ENCODE results near the gene SRCAP.
A peak's percentile ranks its signal among the peaks of the same experiment; 100 is the strongest.

SRCAP gene

GRCh38 chr16:30760577-30761426 is 61.8 kb downstream of the SRCAP start:
- no peak for DNase-seq

DNA sequence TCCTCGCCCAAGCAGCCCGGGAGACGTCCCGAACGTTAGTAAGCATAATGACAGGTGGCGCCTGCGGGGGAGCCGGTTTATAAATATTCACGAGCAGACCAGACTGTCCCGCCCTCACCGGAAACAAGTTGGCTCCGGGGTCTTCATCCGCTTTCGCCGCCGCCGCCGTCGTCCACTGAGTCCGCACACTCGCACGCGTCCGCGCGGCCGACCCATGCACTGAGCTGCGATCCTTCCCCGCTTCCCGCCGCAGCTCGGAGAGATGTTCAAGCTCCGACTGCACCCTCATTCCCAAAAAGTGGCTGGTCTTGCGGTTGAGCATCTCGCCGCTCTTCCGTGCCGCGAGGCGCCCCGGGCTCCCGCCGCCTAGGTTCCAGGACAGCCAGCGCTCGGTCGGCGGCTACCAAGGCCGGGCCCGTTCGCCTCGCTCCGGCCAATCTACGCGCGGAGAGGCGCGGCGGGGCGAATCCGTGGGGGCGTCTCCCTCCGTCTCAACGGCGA is 62.5 kb downstream of the SRCAP start:
- peak; percentile 32 for DNase-seq

DNA sequence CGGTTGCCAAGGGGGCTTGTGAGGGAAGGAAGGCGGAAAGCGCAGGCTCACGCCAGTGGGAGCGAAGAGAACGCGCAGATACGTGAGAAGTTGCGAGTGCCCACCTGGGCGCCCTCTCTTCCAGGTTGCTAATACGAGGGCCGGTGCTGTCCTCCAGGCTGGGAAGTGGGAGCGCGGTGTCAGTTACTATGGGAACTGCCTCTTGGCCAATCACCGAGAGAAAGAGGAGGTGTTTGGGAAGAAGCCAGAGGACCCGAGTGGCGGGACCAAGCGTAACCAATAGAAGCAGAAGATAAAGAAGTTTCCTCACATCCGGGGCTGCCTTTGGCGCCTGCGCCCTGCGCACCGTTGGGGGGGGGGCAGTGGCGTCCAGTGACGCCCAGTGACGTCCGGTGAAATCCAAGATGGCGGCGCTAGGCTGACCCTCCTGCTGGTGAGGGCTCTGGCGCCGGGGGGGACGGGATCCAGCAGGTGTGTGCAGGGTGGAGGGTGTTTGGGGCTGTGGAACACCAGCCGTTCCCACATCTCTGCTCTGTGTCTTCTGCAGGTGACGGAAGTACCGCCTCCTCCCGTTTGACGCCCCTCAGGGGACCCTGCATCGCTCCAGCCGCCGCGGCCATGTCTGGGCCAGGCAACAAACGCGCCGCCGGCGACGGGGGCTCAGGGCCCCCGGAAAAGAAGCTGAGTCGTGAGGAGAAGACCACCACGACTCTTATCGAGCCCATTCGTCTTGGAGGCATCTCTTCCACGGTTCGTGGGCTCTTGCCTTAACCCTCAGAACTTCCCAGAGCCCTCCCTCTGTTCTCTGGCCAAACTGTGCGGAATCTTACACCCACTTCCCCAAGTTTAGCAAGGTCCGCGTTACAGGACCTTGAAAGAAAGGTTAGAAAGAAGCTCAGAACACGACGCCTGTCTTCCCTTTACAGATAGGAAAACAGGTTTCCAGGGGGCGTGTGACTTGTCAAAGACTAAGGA is 63.2 kb downstream of the SRCAP start, which contains the start of the genes CFAP119 and RNF40:
TSS of gene CFAP119 (minus strand) at position 135 of the 975 bp plus-strand sequence. CDS start 314 bp downstream, outside the sequence.
TSS of gene RNF40 (plus strand) at position 395 of the 975 bp plus-strand sequence. CDS start at position 619, 224 bp downstream.
- DNase-seq = peak; percentile 94

DNA sequence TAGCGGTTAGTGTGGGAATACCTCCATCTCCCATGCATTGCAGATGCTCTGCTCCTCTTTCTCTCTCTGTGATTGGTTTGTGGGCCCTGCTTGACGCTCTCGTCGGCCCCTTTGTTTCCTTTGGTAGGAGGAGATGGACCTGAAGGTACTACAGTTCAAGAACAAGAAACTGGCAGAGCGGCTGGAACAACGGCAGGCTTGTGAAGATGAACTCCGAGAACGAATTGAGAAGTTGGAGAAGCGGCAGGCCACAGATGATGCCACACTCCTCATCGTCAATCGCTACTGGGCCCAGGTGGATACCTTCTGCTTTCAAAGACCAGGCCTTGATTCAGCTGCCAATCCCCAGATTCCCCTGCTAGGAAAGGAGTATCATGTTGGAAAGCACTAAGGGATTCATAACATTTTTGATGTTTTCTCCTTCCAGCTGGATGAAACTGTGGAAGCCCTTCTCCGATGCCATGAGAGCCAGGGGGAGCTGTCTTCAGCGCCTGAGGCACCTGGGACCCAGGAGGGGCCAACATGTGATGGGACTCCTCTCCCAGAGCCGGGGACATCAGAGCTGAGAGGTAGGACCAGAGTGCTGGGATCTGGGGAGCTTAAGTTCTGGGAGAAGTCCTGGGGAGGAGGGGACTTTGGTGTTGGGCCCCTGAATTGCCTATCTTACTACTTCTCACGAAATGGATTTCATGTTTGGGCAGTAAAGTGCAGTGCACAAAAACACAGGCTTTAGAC is 64.2 kb downstream of the SRCAP start:
- DNase-seq = no peak

DNA sequence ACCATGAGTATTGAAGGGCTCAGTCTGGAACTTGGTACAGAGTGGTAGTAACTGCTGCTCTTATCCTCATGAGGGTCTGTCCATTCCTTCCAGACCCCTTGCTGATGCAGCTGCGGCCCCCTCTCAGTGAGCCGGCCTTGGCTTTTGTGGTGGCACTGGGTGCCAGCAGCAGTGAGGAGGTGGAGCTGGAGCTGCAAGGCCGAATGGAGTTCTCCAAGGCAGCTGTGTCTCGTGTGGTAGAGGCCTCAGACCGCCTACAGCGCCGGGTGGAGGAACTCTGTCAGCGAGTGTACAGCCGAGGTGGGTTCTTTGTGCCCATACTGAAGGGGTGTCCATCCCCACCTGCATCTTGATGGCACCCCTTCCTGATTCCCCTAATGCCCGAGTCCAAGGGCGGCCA is 65.1 kb downstream of the SRCAP start:
- no peak for DNase-seq

- DNase-seq = no peak
Measured at GRCh38 chr16:30764816-30765465, 66.0 kb downstream of the SRCAP start.

- DNase-seq = no peak
Measured at GRCh38 chr16:30766206-30766932, 67.4 kb downstream of the SRCAP start.

DNA sequence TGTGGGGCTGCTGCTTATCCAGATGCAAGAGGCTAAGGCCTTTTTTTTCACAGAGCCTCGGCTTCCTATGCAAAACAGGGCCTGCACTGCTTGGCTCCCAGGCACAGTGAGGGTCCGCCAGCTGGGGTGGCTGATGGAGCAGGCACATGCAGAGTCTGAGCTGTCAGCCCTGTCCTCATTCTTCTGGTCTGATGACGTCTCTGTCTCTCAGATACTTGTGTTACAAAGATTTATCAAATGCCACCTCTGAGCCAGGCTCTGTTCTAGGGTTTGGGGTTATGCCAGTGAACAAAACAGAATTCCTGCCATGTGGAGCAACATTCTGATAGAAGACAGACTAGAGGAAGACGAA is 67.9 kb downstream of the SRCAP start:
- DNase-seq = no peak

DNA sequence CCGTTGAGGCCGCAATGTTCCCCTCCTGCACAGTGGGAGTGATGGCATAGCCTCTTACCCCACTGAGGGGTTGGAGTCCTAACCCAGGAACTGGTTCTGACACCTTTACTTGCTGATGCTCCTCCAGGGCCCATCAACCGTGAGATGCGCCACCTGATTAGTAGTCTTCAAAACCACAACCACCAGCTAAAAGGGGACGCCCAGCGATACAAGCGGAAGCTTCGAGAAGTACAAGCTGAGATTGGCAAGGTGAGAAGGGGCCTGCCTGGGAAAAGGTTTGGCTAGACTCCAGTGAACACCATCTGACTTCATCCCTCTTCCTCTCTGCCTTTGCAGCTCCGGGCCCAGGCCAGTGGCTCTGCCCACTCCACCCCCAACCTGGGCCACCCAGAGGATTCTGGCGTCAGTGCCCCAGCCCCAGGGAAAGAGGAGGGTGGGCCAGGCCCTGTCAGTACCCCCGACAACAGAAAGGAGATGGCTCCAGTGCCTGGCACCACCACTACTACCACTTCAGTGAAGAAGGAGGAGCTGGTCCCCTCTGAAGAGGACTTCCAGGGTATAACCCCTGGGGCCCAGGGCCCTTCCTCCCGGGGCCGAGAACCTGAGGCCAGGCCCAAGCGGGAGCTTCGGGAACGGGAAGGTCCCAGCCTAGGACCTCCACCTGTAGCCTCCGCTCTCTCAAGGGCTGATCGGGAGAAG is 68.9 kb downstream of the SRCAP start:
- DNase-seq = peak; percentile 62

DNA sequence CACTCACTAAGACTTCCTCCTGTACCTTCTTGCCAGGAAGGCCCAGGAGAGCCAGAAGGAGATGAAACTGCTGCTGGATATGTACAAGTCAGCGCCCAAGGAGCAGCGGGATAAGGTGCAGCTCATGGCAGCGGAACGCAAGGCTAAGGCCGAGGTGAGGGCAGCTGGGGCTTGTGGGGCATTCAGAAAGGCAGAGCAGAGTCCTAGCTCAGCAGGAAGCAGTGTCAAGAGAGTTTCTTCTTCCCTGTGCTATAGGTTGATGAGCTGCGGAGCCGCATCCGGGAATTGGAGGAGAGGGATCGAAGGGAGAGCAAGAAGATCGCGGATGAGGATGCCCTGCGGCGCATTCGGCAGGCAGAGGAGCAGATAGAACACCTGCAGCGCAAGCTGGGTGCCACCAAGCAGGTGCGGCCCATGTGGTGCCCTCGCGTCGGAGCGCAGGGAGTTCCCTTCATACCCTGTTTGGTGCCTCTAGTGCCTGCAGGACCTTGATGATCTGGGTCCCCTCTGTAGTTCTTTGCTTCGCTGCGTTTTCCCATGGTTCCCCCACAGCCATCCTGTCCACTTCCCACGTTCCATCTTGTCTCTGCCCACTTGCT is 69.7 kb downstream of the SRCAP start:
- no peak for DNase-seq

- no peak for DNase-seq
Measured at GRCh38 chr16:30769379-30770089, 70.6 kb downstream of the SRCAP start.

- DNase-seq = no peak
Measured at GRCh38 chr16:30771726-30772125, 72.8 kb downstream of the SRCAP start.

DNA sequence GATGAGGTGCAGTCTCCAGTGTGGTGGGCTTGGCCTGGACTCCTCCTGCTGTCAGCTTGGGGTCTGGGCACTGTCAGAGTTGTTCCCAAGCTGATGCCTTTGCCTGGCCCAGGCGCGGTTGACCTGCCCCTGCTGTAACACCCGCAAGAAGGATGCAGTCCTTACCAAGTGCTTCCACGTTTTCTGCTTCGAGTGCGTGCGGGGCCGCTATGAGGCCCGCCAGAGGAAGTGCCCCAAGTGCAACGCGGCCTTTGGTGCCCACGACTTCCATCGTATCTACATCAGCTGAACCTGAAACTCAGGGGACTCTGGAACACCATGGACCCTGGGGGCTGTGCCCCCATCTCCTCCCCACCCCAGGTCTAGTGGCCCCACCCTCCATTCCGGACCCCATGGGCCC is 74.9 kb downstream of the SRCAP start:
- no peak for DNase-seq

DNA sequence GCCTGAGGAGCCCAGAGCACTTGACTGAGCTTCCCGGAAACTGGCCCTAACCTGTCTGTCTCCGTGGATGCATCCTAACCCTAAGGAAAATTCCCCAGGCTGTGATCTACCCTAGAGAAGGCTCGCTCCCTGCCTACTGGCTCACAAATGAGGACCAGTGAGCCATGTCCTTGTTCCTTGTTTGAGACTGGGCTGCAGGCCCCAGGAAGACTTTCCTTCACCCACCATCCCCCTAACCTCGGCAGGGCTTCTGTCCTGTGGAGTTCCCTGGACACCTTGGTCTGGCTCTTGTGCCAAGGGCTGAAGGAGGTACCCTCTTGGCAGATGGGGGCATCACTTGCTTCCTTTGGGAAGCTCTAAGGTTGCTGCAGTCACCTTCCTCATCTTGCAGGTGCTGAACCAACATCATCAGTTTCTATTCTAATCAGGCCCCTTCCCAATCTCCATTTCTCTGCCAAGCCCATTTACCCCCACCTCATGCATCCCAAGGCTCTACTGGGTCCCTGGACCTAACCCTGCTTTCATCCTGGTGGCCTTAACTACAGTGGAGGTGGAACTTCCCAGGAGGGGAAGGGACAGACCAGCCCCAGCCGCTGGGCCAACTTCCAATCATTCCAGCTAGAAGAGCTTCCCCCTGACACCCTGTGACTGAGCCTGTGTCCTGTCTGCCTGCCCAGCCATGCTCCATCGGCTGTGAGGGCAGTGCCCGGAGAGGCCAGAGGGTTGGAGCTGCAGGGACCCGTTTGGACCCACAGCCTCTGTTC is 75.6 kb downstream of the SRCAP start:
- DNase-seq = no peak

GRCh38 chr16:30775131-30775391 is 76.1 kb downstream of the SRCAP start:
- DNase-seq = no peak

DNA sequence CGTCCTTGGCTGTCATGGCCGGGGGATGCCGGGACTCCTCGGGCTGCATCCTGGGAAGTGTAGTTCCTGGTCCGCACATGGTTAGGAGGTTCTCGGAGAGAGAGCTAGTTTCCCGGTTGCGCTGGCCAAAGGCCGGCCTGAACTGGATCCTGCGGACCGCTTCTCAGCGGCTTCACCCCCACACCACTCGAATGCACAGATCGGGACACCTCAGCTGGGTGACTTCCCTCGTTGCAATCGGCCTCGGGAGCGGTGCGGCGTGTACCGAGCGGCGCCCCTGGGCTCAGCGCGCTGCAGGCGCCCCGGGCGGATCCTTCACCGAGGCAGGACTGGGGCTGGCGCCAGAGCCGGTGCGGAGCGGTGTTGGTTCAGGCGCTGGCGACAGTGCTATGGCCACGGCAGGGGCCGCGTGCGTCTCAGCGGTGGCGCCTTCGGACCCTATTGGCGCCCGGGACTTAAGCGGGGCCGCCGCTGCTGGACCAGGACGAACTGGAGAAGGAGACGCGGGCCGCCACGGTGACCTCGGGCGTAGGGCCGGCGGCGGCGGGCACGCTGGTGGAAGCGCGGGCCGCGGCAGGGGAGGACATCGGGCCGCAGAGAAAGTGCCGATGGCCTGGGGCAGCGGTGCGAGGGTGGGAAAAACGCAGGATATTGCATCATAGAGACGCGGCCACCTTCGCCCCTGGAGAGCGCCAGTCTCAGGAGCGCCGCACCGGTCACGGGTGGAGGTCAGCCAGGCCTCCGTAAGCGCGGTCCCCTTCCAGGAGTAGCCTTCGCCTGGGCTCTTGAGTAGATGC is 76.6 kb downstream of the SRCAP start:
- DNase-seq = peak; percentile 57

DNA sequence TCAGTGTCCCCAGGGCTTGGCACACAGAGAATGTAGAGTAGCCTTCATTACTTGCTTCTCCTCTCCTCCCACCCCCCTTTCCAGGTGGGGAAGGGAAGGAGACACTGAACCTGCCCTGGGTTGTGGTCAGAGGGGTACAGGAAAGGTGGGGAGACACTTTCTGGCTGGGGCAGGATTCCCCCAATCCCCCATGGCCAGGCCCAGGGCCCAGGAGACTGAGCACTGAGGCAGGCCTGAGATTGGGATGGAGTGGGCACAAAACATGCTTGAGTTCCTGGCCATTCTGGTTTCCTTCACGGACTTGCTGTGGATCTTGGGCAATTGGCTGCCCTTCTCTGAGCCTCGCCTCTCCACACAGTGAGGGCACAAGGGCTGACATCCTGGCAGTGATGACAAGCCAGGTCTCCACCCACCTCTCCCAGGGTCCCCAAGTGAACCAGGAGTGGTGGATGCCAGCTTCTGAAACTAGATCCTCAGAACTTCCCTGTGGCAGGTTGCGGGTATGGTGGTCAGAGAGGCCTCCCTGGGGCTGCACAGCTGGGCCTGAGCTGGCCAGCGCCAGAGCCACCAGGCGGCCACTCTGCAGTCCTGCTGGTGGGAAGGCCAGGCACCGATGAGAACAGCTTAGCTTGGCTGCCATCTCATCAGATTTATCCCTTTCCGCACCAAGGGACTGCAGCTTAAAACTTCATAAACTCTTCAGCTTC is 78.8 kb downstream of the SRCAP start:
- DNase-seq = no peak
